HTERT RPE-1 (cell line): ENCODE results near the gene EDN3.

Experiments
- in situ Hi-C: fragments of 300-500 bp; cut with MboI; formaldehyde crosslinking; loops from 4 replicates; pipeline ENCODE4 v1.14.3; 2020; ENCODE audit warnings: low sequenced_read_pairs

Gene EDN3

GRCh38 chr20:59360934-59361333 is 60.5 kb downstream of the EDN3 start:
- in situ Hi-C loops: no loop called here

DNA sequence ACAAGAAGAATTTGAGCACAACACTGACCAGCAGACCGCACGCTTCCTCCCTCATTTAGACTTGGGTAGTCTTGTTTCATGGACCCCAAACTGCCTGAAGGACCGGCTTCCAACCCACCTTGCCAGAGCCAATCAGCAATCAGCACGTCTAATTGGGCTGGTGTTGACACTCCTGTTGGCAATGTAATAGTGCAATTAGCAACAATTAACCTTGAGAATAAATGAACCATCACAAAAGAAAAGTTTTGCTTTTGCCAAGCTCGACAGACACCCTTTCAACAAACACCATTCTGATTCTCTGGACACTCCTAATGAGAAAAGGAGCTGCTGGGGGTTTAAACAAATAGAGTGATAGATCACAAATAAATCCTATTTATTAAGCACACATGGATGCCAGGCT is 61.0 kb downstream of the EDN3 start:
- in situ Hi-C loops: no loop called here

GRCh38 chr20:59363101-59363500 is 62.7 kb downstream of the EDN3 start:
- in situ Hi-C loops: no loop called here

GRCh38 chr20:59364611-59365010 is 64.2 kb downstream of the EDN3 start:
- in situ Hi-C loops: no loop called here

- in situ Hi-C loops: no loop called here
Measured at GRCh38 chr20:59365611-59366285, 65.3 kb downstream of the EDN3 start.

DNA sequence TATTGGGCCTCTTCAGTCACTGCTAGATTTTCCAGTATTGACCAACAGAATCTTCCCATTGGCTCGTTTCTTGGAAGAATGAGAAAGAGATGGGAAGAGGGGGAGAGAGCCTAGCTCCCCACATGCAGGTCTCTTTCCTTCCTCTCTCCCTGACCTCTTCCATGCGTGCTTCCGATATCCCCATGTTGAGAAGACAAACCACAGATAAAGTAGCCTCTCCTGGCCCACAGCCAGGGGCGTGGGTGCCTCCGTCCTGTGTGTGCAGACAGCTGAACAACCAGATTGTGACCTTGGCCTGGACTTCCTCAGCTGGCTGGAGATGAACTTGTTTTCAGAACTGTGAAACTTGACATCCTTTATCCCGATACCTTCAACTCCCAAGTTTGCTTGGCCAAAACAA is 71.0 kb downstream of the EDN3 start:
- in situ Hi-C loops: no loop called here

- in situ Hi-C loops: no loop called here
Measured at GRCh38 chr20:59374261-59374660, 73.8 kb downstream of the EDN3 start.

DNA sequence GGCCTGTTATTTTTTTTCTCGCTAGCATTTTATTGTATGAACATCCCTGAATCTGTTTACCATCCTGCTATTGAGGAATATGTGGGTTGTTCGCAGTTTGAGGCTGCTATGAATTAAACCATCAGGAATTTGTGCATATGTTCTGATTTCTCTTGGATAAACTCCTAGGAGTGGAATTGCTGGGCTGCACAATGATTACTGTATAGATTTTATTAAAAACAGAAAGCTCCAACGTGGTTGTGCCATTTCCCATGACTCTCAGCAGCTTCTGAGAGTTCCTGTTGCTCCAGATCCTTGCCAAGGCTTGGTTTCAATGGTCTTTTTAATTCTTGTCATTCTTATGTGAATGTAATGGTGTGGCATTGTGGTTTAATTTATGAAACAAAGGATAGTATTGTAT is 75.1 kb downstream of the EDN3 start:
- in situ Hi-C loops: no loop called here
